ENCODE data around the gene CNTNAP2.
A peak's percentile ranks its signal among the peaks of the same experiment; 100 is the strongest.
"Not testable (repeated sequence)": the region's sequence is repeated elsewhere in the genome, so short reads cannot be mapped to it uniquely, and the experiment has no call there.

The CNTNAP2 gene

DNA sequence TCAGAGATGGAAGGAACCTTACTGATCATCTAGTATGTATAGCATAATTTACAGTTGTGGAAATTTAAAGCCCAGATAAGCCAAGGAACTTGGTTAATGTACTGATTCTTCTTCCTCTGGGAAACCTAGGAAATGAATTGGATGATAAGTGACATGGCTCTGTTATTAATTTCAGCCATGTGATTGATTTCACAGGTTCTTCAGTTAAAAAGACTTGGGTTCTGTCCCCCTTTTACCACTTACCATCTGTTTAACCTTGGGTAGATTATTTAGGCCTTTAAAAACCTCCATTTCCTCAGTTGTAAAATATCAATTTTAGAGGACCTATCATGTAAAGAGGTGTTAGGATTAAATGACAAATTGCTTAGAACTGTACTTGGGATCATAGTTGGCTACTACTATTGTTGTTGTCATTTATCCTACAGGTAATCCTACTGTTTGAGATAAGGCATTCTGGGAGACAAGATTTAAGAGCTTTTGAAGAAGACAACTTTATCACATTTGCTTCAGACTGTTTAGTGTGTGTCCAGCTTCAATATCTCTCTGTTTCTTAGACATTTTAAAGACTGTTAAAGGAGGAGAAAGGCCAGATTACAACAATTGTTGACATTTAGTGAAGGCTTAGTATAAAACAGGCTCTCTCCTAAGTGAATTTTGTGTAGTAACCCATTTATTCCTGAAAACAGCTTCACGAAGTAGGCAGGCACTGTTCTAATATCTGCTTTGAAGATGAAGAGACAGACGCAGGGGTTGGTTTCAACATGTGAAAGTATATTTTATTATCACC, 1476.9 kb downstream of the CNTNAP2 start:
- H3K27ac ChIP-seq (ENCODE audit: low read length): no peak overlapping the region
- H3K9ac ChIP-seq (ENCODE audit: low read depth, low read length): no peak overlapping the region
- no peaks in the 10 kb centered on the region for H3K27me3 ChIP-seq (ENCODE audit: insufficient read depth, low read length)
- H3K9me3 ChIP-seq (ENCODE audit: insufficient read depth, low read depth, low read length): no peaks in the 10 kb centered on the region
- no peaks in the 10 kb centered on the region for H3K36me3 ChIP-seq (ENCODE audit: insufficient read depth, low read depth, low read length)
- H3K4me1 ChIP-seq (ENCODE audit: insufficient read depth, low read length): no peaks in the 10 kb centered on the region
- H3K4me3 ChIP-seq (ENCODE audit: low read length): no peak overlapping the region

DNA sequence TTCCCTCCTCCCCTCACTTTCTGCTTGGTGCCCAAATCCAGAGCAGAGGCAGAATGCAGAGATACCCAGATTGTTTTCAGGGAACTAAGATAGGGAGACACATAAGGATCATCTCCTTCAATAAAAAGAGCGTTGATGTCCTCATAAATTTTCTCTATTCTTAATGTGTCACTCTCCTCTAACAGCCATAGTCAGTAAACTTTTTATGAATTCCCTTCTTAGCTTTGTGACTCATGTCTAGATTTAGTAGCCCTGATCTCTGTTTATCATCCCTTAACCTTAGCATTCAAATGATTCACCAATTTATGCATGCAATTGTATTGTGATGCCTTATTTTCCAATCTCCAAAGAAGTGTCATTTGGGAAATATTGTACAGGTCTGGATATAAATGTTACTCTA, 1478.4 kb downstream of the CNTNAP2 start:
- no peaks in the 10 kb centered on the region for H3K9me3 ChIP-seq (ENCODE audit: insufficient read depth, low read depth, low read length)
- H3K4me3 ChIP-seq (ENCODE audit: low read length): no peak overlapping the region
- no peaks in the 10 kb centered on the region for H3K4me1 ChIP-seq (ENCODE audit: insufficient read depth, low read length)
- no peaks in the 10 kb centered on the region for H3K36me3 ChIP-seq (ENCODE audit: insufficient read depth, low read depth, low read length)
- no peak overlapping the region for H3K27ac ChIP-seq (ENCODE audit: low read length)
- no peaks in the 10 kb centered on the region for H3K27me3 ChIP-seq (ENCODE audit: insufficient read depth, low read length)
- no peak overlapping the region for H3K9ac ChIP-seq (ENCODE audit: low read depth, low read length)

DNA sequence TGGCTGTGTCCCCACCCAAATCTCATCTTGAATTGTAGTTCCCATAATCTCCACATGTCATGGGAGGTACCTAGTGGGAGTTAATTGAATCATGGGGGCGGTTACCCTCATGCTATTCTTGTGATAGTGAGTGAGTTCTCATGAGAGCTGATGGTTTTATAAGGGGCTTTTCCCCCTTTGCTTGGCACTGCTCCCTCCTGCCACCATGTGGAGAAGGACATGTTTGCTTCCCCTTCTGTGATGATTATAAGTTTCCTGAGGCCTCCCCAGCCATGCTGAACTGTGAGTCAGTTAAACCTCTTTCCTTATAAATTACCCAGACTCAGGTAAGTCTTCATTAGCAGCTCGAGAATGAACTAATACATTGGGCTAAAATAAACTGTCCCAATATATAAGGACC, 1482.1 kb downstream of the CNTNAP2 start:
- not testable (repeated sequence) for H3K36me3 ChIP-seq (ENCODE audit: insufficient read depth, low read depth, low read length); H3K27me3 ChIP-seq (ENCODE audit: insufficient read depth, low read length); H3K4me3 ChIP-seq (ENCODE audit: low read length); H3K9ac ChIP-seq (ENCODE audit: low read depth, low read length); H3K9me3 ChIP-seq (ENCODE audit: insufficient read depth, low read depth, low read length); H3K27ac ChIP-seq (ENCODE audit: low read length)
- peaks cover 13% of the 10 kb centered on the region; the same call in 1 of the 2 replicates for H3K4me1 ChIP-seq (ENCODE audit: insufficient read depth, low read length)

DNA sequence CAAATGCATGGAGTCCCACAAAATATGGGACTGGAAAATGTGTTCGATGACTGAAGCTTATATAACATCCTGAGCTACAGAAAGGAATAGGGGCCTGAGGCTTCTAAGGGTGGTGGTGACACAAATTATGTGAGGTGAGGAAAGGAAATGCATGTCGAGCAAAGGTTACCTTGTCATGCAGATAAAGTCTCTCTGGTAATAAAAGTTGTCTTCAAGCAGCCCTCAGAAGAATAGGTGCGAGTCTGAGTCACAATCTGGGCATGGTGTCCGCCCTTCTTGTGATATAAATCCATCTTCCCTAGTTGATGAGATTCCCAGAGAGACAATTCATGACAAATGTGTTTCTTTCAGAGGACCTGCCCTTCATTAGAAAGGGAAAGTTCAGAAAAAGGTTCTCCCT, 1488.7 kb downstream of the CNTNAP2 start:
- H3K36me3 ChIP-seq (ENCODE audit: insufficient read depth, low read depth, low read length): no peaks in the 10 kb centered on the region
- no peak overlapping the region for H3K27ac ChIP-seq (ENCODE audit: low read length)
- H3K4me1 ChIP-seq (ENCODE audit: insufficient read depth, low read length): peaks cover 43% of the 10 kb centered on the region
- H3K9ac ChIP-seq (ENCODE audit: low read depth, low read length): 0 out of 2 replicates have a peak overlapping the region, but pooled peaks have one; percentile 9
- no peaks in the 10 kb centered on the region for H3K9me3 ChIP-seq (ENCODE audit: insufficient read depth, low read depth, low read length)
- peak overlapping the region; percentile 38; the same call in 1 of the 2 replicates for H3K4me3 ChIP-seq (ENCODE audit: low read length)
- peaks cover 14% of the 10 kb centered on the region for H3K27me3 ChIP-seq (ENCODE audit: insufficient read depth, low read length)

DNA sequence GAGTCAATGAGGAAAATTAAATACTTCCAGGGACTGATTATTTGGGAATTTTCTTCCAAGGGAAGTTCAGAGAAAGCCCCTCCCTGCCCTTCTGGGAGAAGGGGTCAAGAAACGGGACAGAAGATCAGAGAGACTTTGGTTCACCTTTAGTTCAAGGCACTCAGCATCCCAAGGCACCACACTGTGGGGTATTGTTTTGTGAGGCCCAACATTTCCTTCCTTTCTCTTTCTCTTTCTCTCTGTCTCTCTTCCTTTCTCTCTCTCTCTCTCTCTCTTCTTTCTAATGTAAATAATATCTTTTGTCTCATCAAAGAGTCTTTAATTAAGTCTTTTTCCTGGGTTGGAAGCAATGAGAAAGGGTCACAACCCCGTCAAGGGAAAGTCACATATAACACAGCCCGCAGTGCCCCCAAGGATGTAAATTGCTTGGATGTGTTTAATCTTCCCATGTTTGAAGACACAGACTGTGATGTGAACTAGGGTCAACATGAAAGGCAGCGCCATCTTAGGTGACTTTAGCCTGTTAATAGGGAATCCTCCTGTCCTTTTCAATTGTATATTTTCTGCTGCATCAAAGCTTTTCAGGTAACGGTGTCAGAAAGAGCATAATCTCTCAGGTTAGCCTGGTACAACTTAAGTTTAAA, 1490.7 kb downstream of the CNTNAP2 start:
- Histone ChIP-seq H3K27ac (ENCODE audit: low read length) (no peak overlapping the region), H3K9me3 (ENCODE audit: insufficient read depth, low read depth, low read length) (no peaks in the 10 kb centered on the region), H3K4me3 (ENCODE audit: low read length) (peak overlapping the region; percentile 38; the same call in 1 of the 2 replicates), H3K9ac (ENCODE audit: low read depth, low read length) (no peak overlapping the region), H3K4me1 (ENCODE audit: insufficient read depth, low read length) (peaks cover 30% of the 10 kb centered on the region), H3K36me3 (ENCODE audit: insufficient read depth, low read depth, low read length) (no peaks in the 10 kb centered on the region), H3K27me3 (ENCODE audit: insufficient read depth, low read length) (peaks cover 14% of the 10 kb centered on the region)

DNA sequence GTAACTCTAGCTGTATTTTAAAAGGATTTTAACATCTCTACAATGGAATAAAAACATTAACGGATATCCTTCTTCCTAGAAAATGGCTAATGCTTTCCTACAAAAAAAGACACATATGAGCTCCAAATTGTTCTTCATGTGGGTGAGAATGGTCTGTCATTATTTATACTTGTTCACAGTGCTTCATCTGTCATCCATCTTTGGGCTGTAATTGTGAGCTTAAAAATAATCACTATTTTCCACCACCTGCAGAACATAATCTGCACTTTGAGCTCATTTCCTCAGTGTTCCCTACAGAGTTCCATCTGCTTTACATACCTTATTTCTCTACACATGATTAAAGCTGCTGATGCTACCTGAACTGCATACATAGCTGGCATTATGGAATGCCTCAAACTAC, 1494.8 kb downstream of the CNTNAP2 start:
- no peak overlapping the region for H3K4me3 ChIP-seq (ENCODE audit: low read length)
- peaks cover 13% of the 10 kb centered on the region for H3K4me1 ChIP-seq (ENCODE audit: insufficient read depth, low read length)
- no peak overlapping the region for H3K9ac ChIP-seq (ENCODE audit: low read depth, low read length)
- no peaks in the 10 kb centered on the region for H3K36me3 ChIP-seq (ENCODE audit: insufficient read depth, low read depth, low read length)
- H3K9me3 ChIP-seq (ENCODE audit: insufficient read depth, low read depth, low read length): no peaks in the 10 kb centered on the region
- peaks cover 4% of the 10 kb centered on the region for H3K27me3 ChIP-seq (ENCODE audit: insufficient read depth, low read length)
- H3K27ac ChIP-seq (ENCODE audit: low read length): no peak overlapping the region

DNA sequence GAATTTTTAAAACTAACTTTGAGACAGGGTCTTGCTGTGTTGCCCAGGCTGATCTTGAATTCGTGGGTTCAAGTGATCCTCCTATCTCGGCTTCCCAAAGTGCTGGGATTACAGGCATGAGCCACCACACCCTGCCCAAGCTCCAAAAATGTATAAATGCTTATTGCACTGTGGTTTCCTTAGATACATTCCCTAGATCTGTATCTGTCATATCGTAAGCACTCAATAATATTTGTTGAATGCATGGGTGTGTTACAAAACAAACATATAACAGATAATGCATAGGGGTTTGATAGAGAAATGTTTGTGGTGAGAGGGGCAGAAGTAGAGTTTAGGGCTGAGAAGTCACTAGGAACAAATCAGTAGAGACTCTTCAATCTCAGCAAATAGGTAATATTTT, 1518.7 kb downstream of the CNTNAP2 start:
- Histone ChIP-seq H3K9me3 (ENCODE audit: insufficient read depth, low read depth, low read length) (no peaks in the 10 kb centered on the region; the same call in 1 of the 2 replicates), H3K27me3 (ENCODE audit: insufficient read depth, low read length) (no peaks in the 10 kb centered on the region), H3K27ac (ENCODE audit: low read length) (no peak overlapping the region), H3K9ac (ENCODE audit: low read depth, low read length) (no peak overlapping the region), H3K4me1 (ENCODE audit: insufficient read depth, low read length) (peaks cover 8% of the 10 kb centered on the region; the same call in 1 of the 2 replicates), H3K36me3 (ENCODE audit: insufficient read depth, low read depth, low read length) (no peaks in the 10 kb centered on the region), H3K4me3 (ENCODE audit: low read length) (no peak overlapping the region)

DNA sequence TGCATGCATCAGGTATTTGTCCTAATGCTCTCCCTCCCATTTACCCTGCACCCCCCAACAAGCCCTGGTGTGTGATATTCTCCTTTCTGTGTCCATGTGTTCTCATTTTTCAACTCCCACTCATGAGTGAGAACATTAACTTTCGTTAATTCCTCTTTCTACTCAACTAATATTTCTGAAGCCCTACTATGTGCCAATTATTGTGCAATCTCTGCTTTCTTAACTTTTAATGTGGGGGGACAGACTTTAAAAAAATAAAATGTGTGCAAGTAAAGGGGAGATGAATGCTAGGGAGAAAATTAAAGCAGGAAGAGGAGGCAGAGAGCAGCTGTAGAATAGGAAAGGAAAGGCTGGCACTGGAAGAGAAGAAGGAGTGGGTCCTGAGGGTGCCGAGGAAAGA, 1520.0 kb downstream of the CNTNAP2 start:
- Histone ChIP-seq H3K4me3 (ENCODE audit: low read length) (no peak overlapping the region), H3K4me1 (ENCODE audit: insufficient read depth, low read length) (peaks cover 8% of the 10 kb centered on the region; the same call in 1 of the 2 replicates), H3K27ac (ENCODE audit: low read length) (no peak overlapping the region), H3K27me3 (ENCODE audit: insufficient read depth, low read length) (no peaks in the 10 kb centered on the region), H3K36me3 (ENCODE audit: insufficient read depth, low read depth, low read length) (no peaks in the 10 kb centered on the region), H3K9me3 (ENCODE audit: insufficient read depth, low read depth, low read length) (no peaks in the 10 kb centered on the region; the same call in 1 of the 2 replicates), H3K9ac (ENCODE audit: low read depth, low read length) (no peak overlapping the region)

DNA sequence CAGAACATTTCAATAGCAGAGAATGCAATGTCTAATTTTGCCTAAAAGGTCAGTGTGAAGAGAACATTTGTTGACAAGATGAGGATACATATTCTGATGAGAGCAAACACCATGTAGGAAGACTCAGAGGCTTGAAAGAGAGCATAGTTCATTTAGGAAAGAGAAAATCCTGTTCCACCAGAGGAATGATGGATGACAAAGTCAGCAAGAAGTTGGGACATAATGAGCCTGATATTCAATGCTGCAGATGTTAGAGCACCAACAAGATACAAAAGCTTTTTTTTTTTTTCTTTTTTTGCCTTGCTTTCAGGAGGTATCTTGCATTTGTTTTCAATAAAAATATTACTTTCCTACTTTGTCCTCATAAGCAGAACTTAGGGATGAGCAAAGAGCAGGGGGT, 1522.0 kb downstream of the CNTNAP2 start:
- Histone ChIP-seq H3K36me3 (ENCODE audit: insufficient read depth, low read depth, low read length) (no peaks in the 10 kb centered on the region), H3K9ac (ENCODE audit: low read depth, low read length) (no peak overlapping the region), H3K27ac (ENCODE audit: low read length) (no peak overlapping the region), H3K27me3 (ENCODE audit: insufficient read depth, low read length) (no peaks in the 10 kb centered on the region), H3K4me1 (ENCODE audit: insufficient read depth, low read length) (peaks cover 8% of the 10 kb centered on the region; the same call in 1 of the 2 replicates), H3K9me3 (ENCODE audit: insufficient read depth, low read depth, low read length) (no peaks in the 10 kb centered on the region), H3K4me3 (ENCODE audit: low read length) (no peak overlapping the region)

DNA sequence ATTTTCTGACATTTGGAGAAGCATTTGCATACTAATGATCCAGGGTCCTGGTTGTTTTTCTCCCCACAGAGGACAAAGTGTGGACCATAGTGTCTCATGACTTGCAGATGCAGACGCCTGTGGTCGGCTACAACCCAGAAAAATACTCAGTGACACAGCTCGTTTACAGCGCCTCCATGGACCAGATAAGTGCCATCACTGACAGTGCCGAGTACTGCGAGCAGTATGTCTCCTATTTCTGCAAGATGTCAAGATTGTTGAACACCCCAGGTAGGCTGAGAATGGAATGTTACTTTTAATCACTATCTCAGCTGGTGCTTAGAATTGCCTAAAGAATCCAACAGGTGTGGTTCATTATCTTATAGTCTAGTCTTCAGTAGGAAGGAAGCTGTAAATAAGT, 1522.4 kb downstream of the CNTNAP2 start:
- no peaks in the 10 kb centered on the region for H3K27me3 ChIP-seq (ENCODE audit: insufficient read depth, low read length)
- H3K27ac ChIP-seq (ENCODE audit: low read length): no peak overlapping the region
- H3K9ac ChIP-seq (ENCODE audit: low read depth, low read length): no peak overlapping the region
- H3K9me3 ChIP-seq (ENCODE audit: insufficient read depth, low read depth, low read length): no peaks in the 10 kb centered on the region
- H3K4me1 ChIP-seq (ENCODE audit: insufficient read depth, low read length): peaks cover 8% of the 10 kb centered on the region; the same call in 1 of the 2 replicates
- H3K36me3 ChIP-seq (ENCODE audit: insufficient read depth, low read depth, low read length): no peaks in the 10 kb centered on the region
- H3K4me3 ChIP-seq (ENCODE audit: low read length): no peak overlapping the region

DNA sequence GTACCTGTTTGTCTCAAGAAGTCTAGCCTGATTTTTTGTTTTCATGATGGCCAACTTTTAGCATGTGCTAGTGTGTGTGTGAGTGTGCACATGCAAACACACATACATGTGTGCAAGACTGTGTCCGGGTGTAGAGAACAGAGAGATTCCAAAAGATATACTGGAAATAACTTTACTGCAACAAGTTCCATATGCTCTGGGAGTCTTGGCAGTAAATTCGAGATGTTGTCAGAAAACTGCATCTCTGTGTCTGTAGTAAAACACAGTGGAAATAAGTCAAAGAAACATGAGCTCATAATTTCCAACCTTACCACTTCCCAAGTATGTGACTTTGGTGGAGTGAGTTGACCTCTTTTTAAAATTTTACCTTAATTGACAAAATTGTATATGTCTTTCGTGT, 1523.2 kb downstream of the CNTNAP2 start:
- peaks cover 8% of the 10 kb centered on the region; the same call in 1 of the 2 replicates for H3K4me1 ChIP-seq (ENCODE audit: insufficient read depth, low read length)
- no peaks in the 10 kb centered on the region for H3K9me3 ChIP-seq (ENCODE audit: insufficient read depth, low read depth, low read length)
- no peaks in the 10 kb centered on the region for H3K36me3 ChIP-seq (ENCODE audit: insufficient read depth, low read depth, low read length)
- no peak overlapping the region for H3K4me3 ChIP-seq (ENCODE audit: low read length)
- no peaks in the 10 kb centered on the region for H3K27me3 ChIP-seq (ENCODE audit: insufficient read depth, low read length)
- no peak overlapping the region for H3K9ac ChIP-seq (ENCODE audit: low read depth, low read length)
- H3K27ac ChIP-seq (ENCODE audit: low read length): no peak overlapping the region

DNA sequence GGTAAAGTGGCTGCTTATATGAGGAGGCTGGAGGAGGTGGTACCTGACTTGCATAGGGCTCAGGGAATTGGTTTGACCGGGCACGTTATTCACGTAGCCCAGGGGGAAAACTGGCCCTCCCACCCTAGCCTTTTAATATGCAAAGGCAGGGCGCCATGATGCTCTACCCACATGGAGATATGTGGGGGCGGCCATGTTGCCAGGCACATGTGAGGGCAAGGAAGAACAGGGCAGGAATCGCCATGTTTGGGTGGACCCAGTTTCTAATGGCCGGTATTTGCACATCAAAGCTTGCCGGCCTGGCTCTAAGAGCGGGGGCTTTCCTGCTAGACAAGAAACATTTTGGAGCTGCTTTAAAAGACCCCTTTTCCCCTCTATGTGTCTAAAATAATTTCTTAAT, 1524.2 kb downstream of the CNTNAP2 start:
- H3K4me1 ChIP-seq (ENCODE audit: insufficient read depth, low read length): peaks cover 8% of the 10 kb centered on the region; the same call in 1 of the 2 replicates
- no peak overlapping the region for H3K4me3 ChIP-seq (ENCODE audit: low read length)
- no peak overlapping the region for H3K27ac ChIP-seq (ENCODE audit: low read length)
- no peaks in the 10 kb centered on the region for H3K9me3 ChIP-seq (ENCODE audit: insufficient read depth, low read depth, low read length)
- no peaks in the 10 kb centered on the region for H3K27me3 ChIP-seq (ENCODE audit: insufficient read depth, low read length)
- H3K36me3 ChIP-seq (ENCODE audit: insufficient read depth, low read depth, low read length): no peaks in the 10 kb centered on the region
- H3K9ac ChIP-seq (ENCODE audit: low read depth, low read length): no peak overlapping the region
